Measurements from ENCODE around the gene FAM219B.
"Not testable (repeated sequence)": the region's sequence is repeated elsewhere in the genome, so short reads cannot be mapped to it uniquely, and the experiment has no call there.

Gene FAM219B

GRCh38 chr15:74893627-74894026, 13.0 kb downstream of the FAM219B start:
- Mint-ChIP-seq H3K27me3 (ENCODE audit: low read depth) (no peaks in the 10 kb centered on the region), H3K4me3 (peak overlapping the region; percentile 87), H3K9me3 (no peaks in the 10 kb centered on the region), H3K4me1 (ENCODE audit: low read depth) (peaks cover 38% of the 10 kb centered on the region), H3K36me3 (ENCODE audit: low read depth) (peaks cover 37% of the 10 kb centered on the region), H3K27ac (peak overlapping the region; percentile 97)
- no peak for DNase-seq (ENCODE audit: low spot score)

DNA sequence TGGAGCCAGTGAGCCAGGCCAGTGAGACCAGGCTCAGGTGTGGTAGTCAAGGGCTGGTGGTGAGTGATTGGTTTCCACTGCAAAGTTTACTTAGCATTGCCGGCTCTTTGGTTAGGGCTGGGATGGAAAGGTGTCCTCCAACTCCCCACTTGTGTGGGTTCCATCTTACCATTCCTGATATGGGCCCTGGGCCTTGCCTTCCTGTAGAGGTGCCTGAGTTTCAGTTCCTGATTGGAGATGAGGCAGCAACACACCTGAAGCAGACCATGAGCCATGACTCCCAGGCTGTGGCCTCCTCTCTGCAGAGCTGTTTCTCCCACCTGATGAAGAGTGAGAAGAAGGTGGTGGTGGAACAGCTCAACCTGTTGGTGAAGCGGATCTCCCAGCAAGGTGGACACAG, 13.7 kb downstream of the FAM219B start:
- H3K4me1 Mint-ChIP-seq (ENCODE audit: low read depth), result peaks cover 40% of the 10 kb centered on the region
- H3K27ac Mint-ChIP-seq, result peak overlapping the region; percentile 97
- peaks cover 37% of the 10 kb centered on the region for H3K36me3 Mint-ChIP-seq (ENCODE audit: low read depth)

DNA sequence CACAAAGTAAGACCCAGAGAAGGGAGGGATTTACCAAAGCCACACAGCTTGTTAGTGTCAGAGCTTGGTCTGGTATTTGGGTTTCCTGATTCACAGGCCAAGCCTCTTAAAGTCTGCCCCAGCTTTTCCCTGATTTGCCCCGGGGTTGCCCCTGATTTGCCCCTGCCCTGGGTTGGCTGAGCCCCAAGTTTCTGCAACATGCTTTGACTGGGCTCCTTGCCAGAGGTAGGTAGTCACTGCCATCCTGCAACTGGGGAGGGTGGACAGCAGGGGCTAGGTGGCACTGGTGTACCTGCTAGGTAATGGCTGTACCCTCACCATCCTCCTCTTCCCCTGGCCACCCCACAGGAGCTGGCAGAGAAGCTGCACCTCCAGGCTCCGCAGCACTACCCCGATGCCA, 14.3 kb downstream of the FAM219B start:
- H3K36me3 Mint-ChIP-seq (ENCODE audit: low read depth), result peaks cover 37% of the 10 kb centered on the region
- H3K4me1 Mint-ChIP-seq (ENCODE audit: low read depth), result peaks cover 40% of the 10 kb centered on the region
- no peak for DNase-seq (ENCODE audit: low spot score)
- no peak overlapping the region for H3K4me3 Mint-ChIP-seq
- peak overlapping the region; percentile 97 for H3K27ac Mint-ChIP-seq
- no peaks in the 10 kb centered on the region for H3K27me3 Mint-ChIP-seq (ENCODE audit: low read depth)
- no peaks in the 10 kb centered on the region for H3K9me3 Mint-ChIP-seq

More for the DNA sequence above, 13.7 kb downstream of the FAM219B start:
- H3K4me3 Mint-ChIP-seq, result peak overlapping the region; percentile 87
- DNase-seq (ENCODE audit: low spot score), result no peak
- H3K27me3 Mint-ChIP-seq (ENCODE audit: low read depth), result no peaks in the 10 kb centered on the region
- no peaks in the 10 kb centered on the region for H3K9me3 Mint-ChIP-seq

GRCh38 chr15:74891469-74891868, 15.2 kb downstream of the FAM219B start:
- Mint-ChIP-seq H3K4me3 (peak overlapping the region; percentile 89), H3K36me3 (ENCODE audit: low read depth) (peaks cover 33% of the 10 kb centered on the region), H3K4me1 (ENCODE audit: low read depth) (peaks cover 40% of the 10 kb centered on the region), H3K9me3 (no peaks in the 10 kb centered on the region), H3K27ac (no peak overlapping the region), H3K27me3 (ENCODE audit: low read depth) (no peaks in the 10 kb centered on the region)
- no peak for DNase-seq (ENCODE audit: low spot score)

GRCh38 chr15:74890665-74890960, 16.0 kb downstream of the FAM219B start:
- H3K9me3 Mint-ChIP-seq, result no peaks in the 10 kb centered on the region
- peaks cover 29% of the 10 kb centered on the region for H3K36me3 Mint-ChIP-seq (ENCODE audit: low read depth)
- H3K4me1 Mint-ChIP-seq (ENCODE audit: low read depth), result peaks cover 40% of the 10 kb centered on the region
- no peak for DNase-seq (ENCODE audit: low spot score)
- peak overlapping the region; percentile 89 for H3K4me3 Mint-ChIP-seq
- peak overlapping the region; percentile 83 for H3K27ac Mint-ChIP-seq
- no peaks in the 10 kb centered on the region for H3K27me3 Mint-ChIP-seq (ENCODE audit: low read depth)

DNA sequence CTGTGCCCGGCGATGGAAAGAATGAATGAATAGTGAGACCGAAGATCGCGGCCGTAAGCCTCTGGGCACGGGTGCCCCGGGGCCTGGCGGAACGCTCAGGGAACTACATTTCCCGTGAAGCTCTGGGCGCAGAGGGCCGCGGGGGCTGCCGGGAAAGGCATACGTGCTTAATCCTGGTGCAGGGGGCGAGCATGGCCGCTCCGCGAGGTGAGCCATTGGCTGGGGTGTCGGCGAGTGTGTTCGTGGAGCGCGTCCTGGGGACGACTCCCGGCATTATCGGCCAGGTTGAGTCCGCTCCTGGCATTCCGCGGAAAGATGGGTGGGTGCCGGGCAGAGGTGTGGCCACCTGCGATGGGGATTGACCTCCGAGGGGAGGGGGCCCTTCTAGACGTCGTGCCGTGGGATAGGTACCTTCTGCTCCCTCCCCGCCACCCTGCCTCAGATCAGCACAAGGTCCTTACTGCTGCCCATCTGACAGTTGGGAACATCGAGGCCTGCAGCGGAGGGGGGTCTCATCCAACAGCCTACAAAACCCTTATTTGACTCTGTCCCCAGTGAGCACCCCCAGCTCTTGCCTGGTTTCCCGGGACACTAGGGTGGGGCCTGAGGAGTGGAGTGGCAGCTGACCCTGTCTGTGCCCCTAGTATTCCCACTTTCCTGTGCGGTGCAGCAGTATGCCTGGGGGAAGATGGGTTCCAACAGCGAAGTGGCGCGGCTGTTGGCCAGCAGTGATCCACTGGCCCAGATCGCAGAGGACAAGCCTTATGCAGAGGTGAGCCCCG, 16.6 kb downstream of the FAM219B start, which contains the start of gene MPI:
MPI (plus strand) TSS at position 160 of the 782 bp plus-strand sequence; CDS start at position 192, 32 bp downstream.
- Mint-ChIP-seq H3K4me1 (ENCODE audit: low read depth) (peaks cover 40% of the 10 kb centered on the region), H3K27ac (peak within 1 kb of the TSS; percentile 83), H3K9me3 (no peaks in the 10 kb centered on the region)

DNA sequence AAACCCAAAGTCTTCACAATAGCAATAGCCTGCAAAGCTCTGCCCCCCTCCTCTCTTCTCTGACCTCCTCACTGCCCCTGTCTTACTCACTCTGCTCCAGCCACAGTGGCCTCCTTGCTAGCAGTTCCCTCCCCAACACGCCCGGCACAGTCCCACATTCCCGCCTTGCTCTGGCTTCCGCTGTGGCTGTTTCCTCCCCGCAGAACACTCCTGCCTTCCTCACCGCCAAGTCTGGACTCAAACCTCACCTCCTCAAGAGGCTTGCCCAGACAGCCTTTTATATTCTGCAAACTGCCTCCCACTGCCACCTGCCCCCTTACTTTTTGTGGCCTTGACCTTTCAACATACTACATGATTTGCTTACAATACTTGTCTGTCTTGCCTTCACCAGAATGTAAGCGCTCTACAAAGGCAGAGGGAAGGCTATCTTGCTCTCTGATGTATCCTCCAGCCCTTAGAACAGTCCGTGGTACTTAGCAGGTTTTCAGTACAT, 17.2 kb downstream of the FAM219B start:
- Mint-ChIP-seq H3K27ac (peak overlapping the region; percentile 83), H3K4me1 (ENCODE audit: low read depth) (peaks cover 40% of the 10 kb centered on the region), H3K4me3 (peak overlapping the region; percentile 89), H3K9me3 (no peaks in the 10 kb centered on the region), H3K27me3 (ENCODE audit: low read depth) (no peaks in the 10 kb centered on the region), H3K36me3 (ENCODE audit: low read depth) (peaks cover 26% of the 10 kb centered on the region)
- DNase-seq (ENCODE audit: low spot score), result no peak

More for the DNA sequence above, 16.6 kb downstream of the FAM219B start, which contains the start of gene MPI:
- DNase-seq (ENCODE audit: low spot score), result peak; percentile 90
- Mint-ChIP-seq H3K27me3 (ENCODE audit: low read depth) (no peaks in the 10 kb centered on the region), H3K36me3 (ENCODE audit: low read depth) (peaks cover 26% of the 10 kb centered on the region), H3K4me3 (peak within 1 kb of the TSS; percentile 89)

DNA sequence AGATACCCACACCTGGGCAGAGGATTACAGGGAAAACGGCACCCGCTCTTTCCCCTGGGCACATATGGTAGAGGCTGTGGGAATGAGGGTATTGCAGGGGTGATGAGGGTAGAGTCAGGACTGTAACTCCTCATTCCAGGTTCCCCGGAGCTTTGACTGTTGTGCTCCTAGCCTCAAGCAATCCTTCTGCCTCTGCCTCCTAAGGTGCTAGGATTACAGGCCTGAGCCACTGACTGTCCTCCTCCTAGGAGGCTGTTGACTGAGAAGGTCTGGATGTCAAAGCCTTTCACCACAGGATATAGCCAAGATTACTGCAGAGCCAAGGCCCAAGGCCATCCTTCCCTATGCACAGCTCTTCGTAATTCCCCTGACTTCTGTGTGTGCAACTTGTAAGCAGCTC, 17.9 kb downstream of the FAM219B start:
- Mint-ChIP-seq H3K4me1 (ENCODE audit: low read depth) (peaks cover 44% of the 10 kb centered on the region), H3K27me3 (ENCODE audit: low read depth) (no peaks in the 10 kb centered on the region), H3K36me3 (ENCODE audit: low read depth) (peaks cover 24% of the 10 kb centered on the region), H3K27ac (no peak overlapping the region), H3K9me3 (no peaks in the 10 kb centered on the region), H3K4me3 (peak overlapping the region; percentile 89)
- no peak for DNase-seq (ENCODE audit: low spot score)

DNA sequence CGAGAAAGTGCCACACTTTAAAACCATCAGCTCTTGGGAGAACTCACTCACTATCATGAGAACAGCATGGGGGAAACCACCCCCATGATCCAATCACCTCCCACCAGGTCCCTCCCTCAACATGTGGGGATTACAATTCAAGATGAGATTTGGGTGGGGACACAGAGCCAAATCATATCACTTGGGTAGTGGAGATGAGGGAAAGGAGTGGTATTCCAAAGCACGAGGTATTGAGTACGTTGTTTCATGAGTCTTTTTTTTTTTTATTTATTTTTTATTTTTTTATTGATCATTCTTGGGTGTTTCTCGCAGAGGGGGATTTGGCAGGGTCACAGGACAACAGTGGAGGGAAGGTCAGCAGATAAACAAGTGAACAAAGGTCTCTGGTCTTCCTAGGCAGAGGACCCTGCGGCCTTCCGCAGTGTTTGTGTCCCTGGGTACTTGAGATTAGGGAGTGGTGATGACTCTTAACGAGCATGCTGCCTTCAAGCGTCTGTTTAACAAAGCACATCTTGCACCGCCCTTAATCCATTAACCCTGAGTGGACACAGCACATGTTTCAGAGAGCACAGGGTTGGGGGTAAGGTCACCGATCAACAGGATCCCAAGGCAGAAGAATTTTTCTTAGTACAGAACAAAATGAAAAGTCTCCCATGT, 19.0 kb downstream of the FAM219B start:
- DNase-seq (ENCODE audit: low spot score); H3K27me3 Mint-ChIP-seq (ENCODE audit: low read depth); H3K9me3 Mint-ChIP-seq; H3K4me3 Mint-ChIP-seq; H3K27ac Mint-ChIP-seq: not testable (repeated sequence)
- H3K36me3 Mint-ChIP-seq (ENCODE audit: low read depth), result peaks cover 14% of the 10 kb centered on the region
- H3K4me1 Mint-ChIP-seq (ENCODE audit: low read depth), result peaks cover 33% of the 10 kb centered on the region

DNA sequence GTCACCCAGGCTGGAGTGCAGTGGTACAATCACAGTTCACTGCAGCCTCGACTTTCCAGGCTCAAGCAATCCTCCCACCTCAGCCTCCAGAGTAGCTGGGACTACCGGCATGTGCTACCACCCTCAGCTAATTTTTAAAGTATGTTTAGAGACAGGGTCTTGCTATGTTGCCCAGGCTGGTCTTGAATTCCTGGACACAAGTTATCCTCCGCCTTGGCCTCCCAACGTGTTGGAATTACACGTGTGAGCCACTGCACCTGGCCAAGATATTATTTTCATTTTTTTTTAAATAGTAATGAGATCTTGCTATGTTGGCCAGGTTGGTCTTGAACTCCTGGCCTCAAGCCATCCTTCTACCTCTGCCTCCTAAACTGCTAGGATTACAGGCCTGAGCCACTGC, 21.2 kb downstream of the FAM219B start:
- Mint-ChIP-seq H3K4me1 (ENCODE audit: low read depth) (peaks cover 20% of the 10 kb centered on the region), H3K9me3 (peaks cover 5% of the 10 kb centered on the region), H3K27ac (no peak overlapping the region), H3K36me3 (ENCODE audit: low read depth) (peaks cover 2% of the 10 kb centered on the region), H3K27me3 (ENCODE audit: low read depth) (no peaks in the 10 kb centered on the region), H3K4me3 (no peak overlapping the region)
- no peak for DNase-seq (ENCODE audit: low spot score)

- Mint-ChIP-seq H3K27ac (no peak overlapping the region), H3K36me3 (ENCODE audit: low read depth) (no peaks in the 10 kb centered on the region), H3K27me3 (ENCODE audit: low read depth) (no peaks in the 10 kb centered on the region), H3K4me3 (no peak overlapping the region), H3K4me1 (ENCODE audit: low read depth) (peaks cover 17% of the 10 kb centered on the region), H3K9me3 (peaks cover 5% of the 10 kb centered on the region)
- DNase-seq (ENCODE audit: low spot score), result no peak
Measured at GRCh38 chr15:74884428-74885223, 22.0 kb downstream of the FAM219B start.

DNA sequence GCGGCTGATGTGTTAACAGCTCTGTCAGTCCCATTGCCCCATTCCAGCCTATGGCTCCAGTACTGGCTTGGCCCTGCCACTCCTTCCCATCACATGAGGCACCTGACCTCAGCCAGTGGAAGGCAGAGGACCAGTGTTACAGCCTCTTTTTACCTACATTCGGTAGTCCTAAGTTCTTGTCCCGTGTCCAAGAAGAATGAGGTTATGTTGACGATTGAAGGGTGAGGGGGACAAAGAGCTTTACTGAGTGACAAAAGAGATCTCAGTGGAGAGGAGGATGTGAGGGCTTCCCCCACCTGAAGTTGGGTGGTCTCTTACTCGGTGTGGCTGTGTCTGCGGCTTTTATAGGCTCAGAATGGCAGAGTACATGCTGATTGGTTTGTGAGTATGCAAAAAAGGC, 24.1 kb downstream of the FAM219B start:
- no peak for DNase-seq (ENCODE audit: low spot score)
- H3K27ac Mint-ChIP-seq, result no peak overlapping the region
- H3K4me3 Mint-ChIP-seq, result no peak overlapping the region
- peaks cover 5% of the 10 kb centered on the region for H3K4me1 Mint-ChIP-seq (ENCODE audit: low read depth)
- H3K36me3 Mint-ChIP-seq (ENCODE audit: low read depth), result no peaks in the 10 kb centered on the region
- no peaks in the 10 kb centered on the region for H3K27me3 Mint-ChIP-seq (ENCODE audit: low read depth)
- peaks cover 5% of the 10 kb centered on the region for H3K9me3 Mint-ChIP-seq

DNA sequence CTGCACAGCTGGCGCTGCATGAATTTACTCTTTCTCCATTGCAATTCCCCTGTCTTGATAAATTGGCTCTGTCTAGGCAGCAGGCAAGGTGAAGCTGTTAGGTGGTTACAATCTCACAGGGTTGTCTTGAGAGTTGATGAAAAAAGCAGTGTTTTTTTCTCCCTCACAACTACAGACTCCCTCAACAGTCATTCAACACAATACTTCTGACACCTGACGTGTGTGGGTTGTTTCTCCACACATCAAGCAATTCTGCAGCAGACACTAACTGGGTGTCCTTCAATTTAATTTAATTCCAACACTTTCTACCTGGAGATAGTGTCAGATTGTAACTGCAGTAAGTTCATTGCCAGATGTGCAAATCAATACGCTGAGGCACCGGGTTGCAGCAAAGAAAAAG, 28.4 kb downstream of the FAM219B start:
- no peak overlapping the region for H3K4me3 Mint-ChIP-seq
- DNase-seq (ENCODE audit: low spot score), result no peak
- peaks cover 11% of the 10 kb centered on the region for H3K4me1 Mint-ChIP-seq (ENCODE audit: low read depth)
- H3K27me3 Mint-ChIP-seq (ENCODE audit: low read depth), result peaks cover 3% of the 10 kb centered on the region
- H3K27ac Mint-ChIP-seq, result no peak overlapping the region
- H3K36me3 Mint-ChIP-seq (ENCODE audit: low read depth), result no peaks in the 10 kb centered on the region
- H3K9me3 Mint-ChIP-seq, result peaks cover 5% of the 10 kb centered on the region

Data from T-helper 2 cell treated with Interferon-gamma antibody and Interleukin-4, amounts not matched to agents 5 μg/mL and 100 μg/mL, for 36 hours (primary cell).